ENCODE data around the gene NAA20. TPM values are rescaled to one million over a fixed set of nuclear protein-coding genes. Genes with fewer than 3 reads are reported as not detected.

The NAA20 gene
- total RNA-seq, 1 experiment from 2014 or later = 113 TPM

GRCh38 chr20:20014659-20015058, 2.5 kb upstream of the NAA20 start:
- peaks cover 26% of the 10 kb centered on the region for H3K79me2 ChIP-seq (ENCODE audit: low read length)
- H3K4me1 ChIP-seq (ENCODE audit: insufficient read depth, low read length) = peaks cover 45% of the 10 kb centered on the region
- ATAC-seq (peak; percentile 32), DNase-seq (peak; percentile 44)
- TF ChIP-seq EZH2phosphoT487 (IDR thresholded peaks at IDR 0.05; ENCODE audit: borderline replicate concordance, low read length) (no peak), EZH2 (IDR thresholded peaks at IDR 0.05; ENCODE audit: low read length, unreplicated experiment) (no peak), CTCF (conservative IDR thresholded peaks at IDR 0.05; ENCODE audit: low read depth, low read length) (no peak)
- H3K9me3 ChIP-seq (ENCODE audit: low read length) = no peaks in the 10 kb centered on the region
- H3K4me3 ChIP-seq (ENCODE audit: low read length) = no peak overlapping the region
- H3F3A ChIP-seq (ENCODE audit: low read length, unreplicated experiment) = no peaks in the 10 kb centered on the region
- intact Hi-C loops (cut with micrococcal nuclease) = loop anchor here (2.0 to 5.0 kb wide), 2 partner anchors 187 to 230 kb away; no protein-coding TSS in a partner anchor
- H4K20me1 ChIP-seq (ENCODE audit: low read length) = peaks cover 15% of the 10 kb centered on the region; the same call in 1 of the 2 replicates
- POLR2A ChIA-PET (ENCODE audit: unreplicated experiment) = interaction anchor here (0.6 kb wide), 1 partner anchor 1508 kb away, joined by 3 read pairs; no protein-coding TSS in a partner anchor
- no peaks in the 10 kb centered on the region for H3K27me3 ChIP-seq (ENCODE audit: low read length)
- BruUV-seq (replicated peaks) = no TSS peak
- H2AFZ ChIP-seq (ENCODE audit: low read length) = no peak overlapping the region
- H3K27ac ChIP-seq (ENCODE audit: low read length) = no peak overlapping the region
- no peak overlapping the region for H3K9ac ChIP-seq (ENCODE audit: low read length)
- peaks cover 3% of the 10 kb centered on the region; the same call in 1 of the 2 replicates for H3K36me3 ChIP-seq (ENCODE audit: low read depth, low read length)
- CTCF ChIA-PET = no interaction called here
- no peaks in the 10 kb centered on the region for H3K9me2 ChIP-seq (replicated peaks; ENCODE audit: low read length)
- H3K4me2 ChIP-seq (ENCODE audit: low read length) = peak overlapping the region; percentile 8

- Histone ChIP-seq H3K36me3 (ENCODE audit: low read depth, low read length) (peaks cover 12% of the 10 kb centered on the region; the same call in 1 of the 2 replicates), H4K20me1 (ENCODE audit: low read length) (peaks cover 22% of the 10 kb centered on the region; the same call in 1 of the 2 replicates), H3K9me2 (replicated peaks; ENCODE audit: low read length) (no peaks in the 10 kb centered on the region), H2AFZ (ENCODE audit: low read length) (peak overlapping the region; percentile 85), H3K27ac (ENCODE audit: low read length) (peak overlapping the region; percentile 49), H3K4me2 (ENCODE audit: low read length) (peak overlapping the region; percentile 98), H3F3A (ENCODE audit: low read length, unreplicated experiment) (no peaks in the 10 kb centered on the region), H3K27me3 (ENCODE audit: low read length) (no peaks in the 10 kb centered on the region), H3K79me2 (ENCODE audit: low read length) (peaks cover 58% of the 10 kb centered on the region), H3K4me1 (ENCODE audit: insufficient read depth, low read length) (peaks cover 39% of the 10 kb centered on the region), H3K9me3 (ENCODE audit: low read length) (no peaks in the 10 kb centered on the region), H3K9ac (ENCODE audit: low read length) (peak overlapping the region; percentile 97), H3K4me3 (ENCODE audit: low read length) (peak overlapping the region; percentile 90)
- CTCF ChIA-PET = no interaction called here
- POLR2A ChIA-PET (ENCODE audit: unreplicated experiment) = interaction anchor here (0.6 to 1.2 kb wide), 2 partner anchors 35 to 1450 kb away, joined by 4 to 5 read pairs; partner anchors contain the start of genes CFAP61 and CRNKL1
- no TSS peak for BruUV-seq (replicated peaks)
- ATAC-seq (peak; percentile 32), DNase-seq (peak; percentile 23)
- 0 out of 2 replicates have a peak, but pooled peaks have one; percentile 12 for TF ChIP-seq CTCF (conservative IDR thresholded peaks at IDR 0.05; ENCODE audit: low read depth, low read length)
- TF ChIP-seq EZH2 (IDR thresholded peaks at IDR 0.05; ENCODE audit: low read length, unreplicated experiment) = no peak
- no peak for TF ChIP-seq EZH2phosphoT487 (IDR thresholded peaks at IDR 0.05; ENCODE audit: borderline replicate concordance, low read length)
- intact Hi-C loops (cut with micrococcal nuclease) = loop anchor here (2.0 kb wide), 1 partner anchor 35 kb away; the partner anchor contains the start of genes CFAP61 and CRNKL1
Observed at GRCh38 chr20:20017844-20018185, 653 bp downstream of the NAA20 start.

- no peak overlapping the region for H2AFZ ChIP-seq (ENCODE audit: low read length)
- peak overlapping the region; percentile 98 for H3K4me2 ChIP-seq (ENCODE audit: low read length)
- no peaks in the 10 kb centered on the region for H3K27me3 ChIP-seq (ENCODE audit: low read length)
- H3K9ac ChIP-seq (ENCODE audit: low read length) = peak overlapping the region; percentile 97
- TSS peak; percentile 74 for BruUV-seq (replicated peaks)
- peaks cover 13% of the 10 kb centered on the region; the same call in 1 of the 2 replicates for H3K36me3 ChIP-seq (ENCODE audit: low read depth, low read length)
- no peak for ATAC-seq
- H3K27ac ChIP-seq (ENCODE audit: low read length) = peak overlapping the region; percentile 49
- DNase-seq = peak; percentile 14
- ChIA-PET CTCF (no interaction called here), POLR2A (ENCODE audit: unreplicated experiment) (interaction anchor here (0.6 kb wide), 2 partner anchors 132 to 1451 kb away, joined by 3 to 5 read pairs; no protein-coding TSS in a partner anchor)
- H3K79me2 ChIP-seq (ENCODE audit: low read length) = peaks cover 63% of the 10 kb centered on the region
- no peaks in the 10 kb centered on the region for H3K9me2 ChIP-seq (replicated peaks; ENCODE audit: low read length)
- H3K9me3 ChIP-seq (ENCODE audit: low read length) = no peaks in the 10 kb centered on the region
- intact Hi-C loops (cut with micrococcal nuclease) = no loop called here
- peak overlapping the region; percentile 90 for H3K4me3 ChIP-seq (ENCODE audit: low read length)
- H3F3A ChIP-seq (ENCODE audit: low read length, unreplicated experiment) = no peaks in the 10 kb centered on the region
- TF ChIP-seq EZH2 (IDR thresholded peaks at IDR 0.05; ENCODE audit: low read length, unreplicated experiment) (no peak), CTCF (conservative IDR thresholded peaks at IDR 0.05; ENCODE audit: low read depth, low read length) (no peak), EZH2phosphoT487 (IDR thresholded peaks at IDR 0.05; ENCODE audit: borderline replicate concordance, low read length) (no peak)
- H3K4me1 ChIP-seq (ENCODE audit: insufficient read depth, low read length) = peaks cover 39% of the 10 kb centered on the region
- peaks cover 22% of the 10 kb centered on the region; the same call in 1 of the 2 replicates for H4K20me1 ChIP-seq (ENCODE audit: low read length)
Observed at GRCh38 chr20:20018366-20018765, 1.2 kb downstream of the NAA20 start.

All from PC-3 (cell line).